ENCODE results near the gene RO60. TPM values are rescaled to one million over a fixed set of nuclear protein-coding genes. Genes with fewer than 3 reads are reported as not detected.

The RO60 gene
- total and polyA plus RNA-seq, 2 of the 4 experiments (the other 2 are of a cell fraction) = 10.9 to 161 TPM

- no TSS peak for BruUV-seq (replicated peaks)
- in situ Hi-C loops (cut with MboI; ENCODE audit: low sequenced_read_pairs) = no loop called here
Observed at GRCh38 chr1:193036337-193037047, 22.9 kb upstream of the RO60 start.

More at GRCh38 chr1:193036337-193037047, 22.9 kb upstream of the RO60 start:
- Histone ChIP-seq H3K9me1 (ENCODE audit: insufficient read depth, low read length) (no peaks in the 10 kb centered on the region), H3K56ac (ENCODE audit: extremely low read depth, insufficient read depth, low read length) (no peak overlapping the region), H2BK20ac (ENCODE audit: low read depth, low read length) (no peak overlapping the region), H4K5ac (ENCODE audit: low read depth, low read length) (no peak overlapping the region), H2BK5ac (ENCODE audit: low read depth, low read length, poor library complexity, severe bottlenecking) (no peak overlapping the region), H3K14ac (replicated peaks; ENCODE audit: low read depth, low read length) (no peak overlapping the region), H2BK120ac (ENCODE audit: low read depth, low read length) (no peak overlapping the region), H3K36me3 (ENCODE audit: control insufficient read depth, insufficient read depth, low read length) (no peaks in the 10 kb centered on the region), H4K91ac (ENCODE audit: insufficient read depth, low read depth, low read length) (no peak overlapping the region), H4K8ac (ENCODE audit: low read depth in 2 of 2, low read length in 2 of 2) (no peak overlapping the region), H2AK5ac (ENCODE audit: low read depth, low read length) (no peak overlapping the region), H2AK9ac (replicated peaks; ENCODE audit: low read depth, low read length, poor library complexity) (no peak overlapping the region), H2AFZ (replicated peaks; ENCODE audit: low read length, poor library complexity) (no peak overlapping the region), H3K27ac (ENCODE audit: insufficient read depth, low read length) (no peak overlapping the region), H3K23ac (ENCODE audit: low read depth, low read length) (no peak overlapping the region), H4K20me1 (ENCODE audit: insufficient read depth, low read length) (no peaks in the 10 kb centered on the region), H3K4me2 (ENCODE audit: low read depth, low read length) (no peak overlapping the region), H3K9ac (ENCODE audit: low read depth, low read length) (no peak overlapping the region), H3K4ac (ENCODE audit: low read depth, low read length) (no peak overlapping the region), H2BK15ac (ENCODE audit: low read depth, low read length) (no peak overlapping the region), H3K4me1 (ENCODE audit: control insufficient read depth, insufficient read depth, low read length) (no peaks in the 10 kb centered on the region), H3K4me3 (ENCODE audit: insufficient read depth, low read depth, low read length) (no peak overlapping the region), H3K9me3 (ENCODE audit: control insufficient read depth, insufficient read depth, low read length) (no peaks in the 10 kb centered on the region), H3K27me3 (ENCODE audit: control insufficient read depth, insufficient read depth, low read length) (no peaks in the 10 kb centered on the region), H3K79me1 (ENCODE audit: low read depth in 1 of 2, low read length in 2 of 2) (peaks cover 6 to 9% of the 10 kb centered on the region in 2 experiments; a peak in 3 of 4 replicates), H3K18ac (ENCODE audit: low read depth, low read length) (no peak overlapping the region)
- no peak for TF ChIP-seq USF2 (IDR thresholded peaks at IDR 0.05; ENCODE audit: low read depth, low read length)
- TF ChIP-seq MXI1 (IDR thresholded peaks at IDR 0.05; ENCODE audit: borderline replicate concordance, low read depth, low read length) = no peak
- no peak for TF ChIP-seq RFX5 (IDR thresholded peaks at IDR 0.05; ENCODE audit: low read depth, low read length)
- TF ChIP-seq RAD21 (IDR thresholded peaks at IDR 0.05; ENCODE audit: low read length) = no peak
- no peak for TF ChIP-seq CHD1 (IDR thresholded peaks at IDR 0.05; ENCODE audit: low read depth, low read length)
- TF ChIP-seq SMC3 (IDR thresholded peaks at IDR 0.05; ENCODE audit: low read depth, low read length) = no peak
- TF ChIP-seq MAFK (IDR thresholded peaks at IDR 0.05; ENCODE audit: low read depth, low read length) = no peak
- no peak for TF ChIP-seq MAZ (IDR thresholded peaks at IDR 0.05; ENCODE audit: borderline replicate concordance, low read depth, low read length)
- no peak for TF ChIP-seq POLR2A (IDR thresholded peaks at IDR 0.05; ENCODE audit: low read depth, low read length)
- TF ChIP-seq RCOR1 (IDR thresholded peaks at IDR 0.05; ENCODE audit: insufficient replicate concordance, low read length) = no peak
- TF ChIP-seq, protein P1, sequence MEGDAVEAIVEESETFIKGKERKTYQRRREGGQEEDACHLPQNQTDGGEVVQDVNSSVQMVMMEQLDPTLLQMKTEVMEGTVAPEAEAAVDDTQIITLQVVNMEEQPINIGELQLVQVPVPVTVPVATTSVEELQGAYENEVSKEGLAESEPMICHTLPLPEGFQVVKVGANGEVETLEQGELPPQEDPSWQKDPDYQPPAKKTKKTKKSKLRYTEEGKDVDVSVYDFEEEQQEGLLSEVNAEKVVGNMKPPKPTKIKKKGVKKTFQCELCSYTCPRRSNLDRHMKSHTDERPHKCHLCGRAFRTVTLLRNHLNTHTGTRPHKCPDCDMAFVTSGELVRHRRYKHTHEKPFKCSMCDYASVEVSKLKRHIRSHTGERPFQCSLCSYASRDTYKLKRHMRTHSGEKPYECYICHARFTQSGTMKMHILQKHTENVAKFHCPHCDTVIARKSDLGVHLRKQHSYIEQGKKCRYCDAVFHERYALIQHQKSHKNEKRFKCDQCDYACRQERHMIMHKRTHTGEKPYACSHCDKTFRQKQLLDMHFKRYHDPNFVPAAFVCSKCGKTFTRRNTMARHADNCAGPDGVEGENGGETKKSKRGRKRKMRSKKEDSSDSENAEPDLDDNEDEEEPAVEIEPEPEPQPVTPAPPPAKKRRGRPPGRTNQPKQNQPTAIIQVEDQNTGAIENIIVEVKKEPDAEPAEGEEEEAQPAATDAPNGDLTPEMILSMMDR (conservative IDR thresholded peaks at IDR 0.05; ENCODE audit: low read depth, low read length) = no peak
- TF ChIP-seq NFE2L2 (IDR thresholded peaks at IDR 0.05; ENCODE audit: low read depth, low read length) = no peak
- no peak for TF ChIP-seq BHLHE40 (IDR thresholded peaks at IDR 0.05; ENCODE audit: low read depth, low read length)
- no peak for TF ChIP-seq ELK1 (IDR thresholded peaks at IDR 0.05; ENCODE audit: borderline replicate concordance, low read depth, low read length)
- no peak for TF ChIP-seq FOS (IDR thresholded peaks at IDR 0.05; ENCODE audit: low read depth, low read length)
- no peak for TF ChIP-seq CEBPB (IDR thresholded peaks at IDR 0.05; ENCODE audit: low read depth, low read length)
- ChIA-PET POLR2A (ENCODE audit: unreplicated experiment) (no interaction called here), CTCF (no interaction called here)
- dilution Hi-C loops (cut with HindIII; ENCODE audit: low sequenced_read_pairs, unreplicated experiment) = no loop called here
- WGBS, 2 experiments (ENCODE audit: extremely low coverage in 2 of 2, insufficient read length in 1 of 2) = no CpG with 5 or more reads among the region's 3 CpGs
- DNase-seq (no peak), ATAC-seq (ENCODE audit: low read depth) (no peak)
- intact Hi-C loops (cut with micrococcal nuclease) = no loop called here
